Thyroid gland (tissue), 4 donors: ENCODE measurements around the gene TREX2.

Experiments used
- CTCF ChIP-seq, 6 experiments: fragments of 200-600 bp in 3 of 6; fragments of 450-650 bp in 3 of 6; sonication (generic) in 3 of 6; IDR thresholded peaks; one replicate each; pipeline ENCODE4 v1.5.1; 2016 to 2019; ENCODE audit warnings: antibody characterized with exemption in 6 of 6, mild to moderate bottlenecking in 2 of 6, inconsistent platforms in 1 of 6, moderate library complexity in 1 of 6
- POLR2A ChIP-seq, 2 donors: fragments of 450-650 bp; IDR thresholded peaks; one replicate each; pipeline ENCODE4 v1.6.1; 2017; ENCODE audit warnings: antibody characterized with exemption in 2 of 2, mild to moderate bottlenecking in 2 of 2, moderate library complexity in 1 of 2

- TF ChIP-seq CTCF (IDR thresholded peaks at IDR 0.05) (no peak), POLR2A (IDR thresholded peaks at IDR 0.05) (no peak)
Measured at GRCh38 chrX:153463556-153463955, 17.7 kb upstream of the TREX2 start.
